Measurements from ENCODE around the gene OPRPN.

GRCh38 chr4:70365479-70365878 is 32.3 kb upstream of the OPRPN start:
- TF ChIP-seq RAD21 (IDR thresholded peaks at IDR 0.05; ENCODE audit: low read depth) (no peak), CREB1 (IDR thresholded peaks at IDR 0.05; ENCODE audit: low read depth) (no peak), MAX (IDR thresholded peaks at IDR 0.05) (no peak), EP300 (IDR thresholded peaks at IDR 0.05; ENCODE audit: borderline replicate concordance) (no peak), YY1 (IDR thresholded peaks at IDR 0.05; ENCODE audit: low read depth) (no peak), TCF12 (IDR thresholded peaks at IDR 0.05; ENCODE audit: low read depth) (no peak), ZBTB7A (IDR thresholded peaks at IDR 0.05; ENCODE audit: low read depth) (no peak), TAF1 (IDR thresholded peaks at IDR 0.05; ENCODE audit: low read depth) (no peak)

All from Ishikawa (cell line).